ENCODE results near the gene PDE4D.

PDE4D gene

GRCh38 chr5:59712836-59713497, 180.6 kb downstream of the PDE4D start:
- FAIRE-seq (no peak), DNase-seq (ENCODE audit: insufficient read length) (no peak)
- TF ChIP-seq TAF1 (IDR thresholded peaks at IDR 0.05; ENCODE audit: borderline replicate concordance, low read depth, low read length) (no peak), POLR2A (IDR thresholded peaks at IDR 0.05; ENCODE audit: low read depth, low read length) (no peak), POLR2AphosphoS5 (IDR thresholded peaks at IDR 0.05; ENCODE audit: low read depth, low read length) (no peak)

- DNase-seq (ENCODE audit: insufficient read length): no peak
- TF ChIP-seq POLR2AphosphoS5 (IDR thresholded peaks at IDR 0.05; ENCODE audit: low read depth, low read length): no peak
- TF ChIP-seq POLR2A (IDR thresholded peaks at IDR 0.05; ENCODE audit: low read depth, low read length): no peak
- no peak for TF ChIP-seq TAF1 (IDR thresholded peaks at IDR 0.05; ENCODE audit: borderline replicate concordance, low read depth, low read length)
- no peak for FAIRE-seq
Measured at GRCh38 chr5:59711310-59711709, 182.2 kb downstream of the PDE4D start.

- DNase-seq (ENCODE audit: insufficient read length): no peak
- TF ChIP-seq POLR2A (IDR thresholded peaks at IDR 0.05; ENCODE audit: low read depth, low read length) (no peak), TAF1 (IDR thresholded peaks at IDR 0.05; ENCODE audit: borderline replicate concordance, low read depth, low read length) (no peak), POLR2AphosphoS5 (IDR thresholded peaks at IDR 0.05; ENCODE audit: low read depth, low read length) (no peak)
- FAIRE-seq: no peak
Measured at GRCh38 chr5:59709846-59710245, 183.7 kb downstream of the PDE4D start.

GRCh38 chr5:59709346-59709821, 184.1 kb downstream of the PDE4D start:
- FAIRE-seq (no peak), DNase-seq (ENCODE audit: insufficient read length) (no peak)
- TF ChIP-seq TAF1 (IDR thresholded peaks at IDR 0.05; ENCODE audit: borderline replicate concordance, low read depth, low read length): no peak
- no peak for TF ChIP-seq POLR2AphosphoS5 (IDR thresholded peaks at IDR 0.05; ENCODE audit: low read depth, low read length)
- no peak for TF ChIP-seq POLR2A (IDR thresholded peaks at IDR 0.05; ENCODE audit: low read depth, low read length)

GRCh38 chr5:59704936-59705335, 188.6 kb downstream of the PDE4D start:
- FAIRE-seq (no peak), DNase-seq (ENCODE audit: insufficient read length) (no peak)
- no peak for TF ChIP-seq POLR2AphosphoS5 (IDR thresholded peaks at IDR 0.05; ENCODE audit: low read depth, low read length)
- no peak for TF ChIP-seq TAF1 (IDR thresholded peaks at IDR 0.05; ENCODE audit: borderline replicate concordance, low read depth, low read length)
- TF ChIP-seq POLR2A (IDR thresholded peaks at IDR 0.05; ENCODE audit: low read depth, low read length): no peak

- no peak for FAIRE-seq
- DNase-seq (ENCODE audit: insufficient read length): no peak
- TF ChIP-seq POLR2AphosphoS5 (IDR thresholded peaks at IDR 0.05; ENCODE audit: low read depth, low read length): no peak
- no peak for TF ChIP-seq POLR2A (IDR thresholded peaks at IDR 0.05; ENCODE audit: low read depth, low read length)
- no peak for TF ChIP-seq TAF1 (IDR thresholded peaks at IDR 0.05; ENCODE audit: borderline replicate concordance, low read depth, low read length)
Measured at GRCh38 chr5:59703789-59704188, 189.7 kb downstream of the PDE4D start.

- no peak for TF ChIP-seq POLR2AphosphoS5 (IDR thresholded peaks at IDR 0.05; ENCODE audit: low read depth, low read length)
- no peak for TF ChIP-seq TAF1 (IDR thresholded peaks at IDR 0.05; ENCODE audit: borderline replicate concordance, low read depth, low read length)
- TF ChIP-seq POLR2A (IDR thresholded peaks at IDR 0.05; ENCODE audit: low read depth, low read length): no peak
- FAIRE-seq: no peak
- DNase-seq (ENCODE audit: insufficient read length): no peak
Measured at GRCh38 chr5:59698207-59699178, 195.0 kb downstream of the PDE4D start.

GRCh38 chr5:59694411-59694810, 199.1 kb downstream of the PDE4D start:
- TF ChIP-seq POLR2A (IDR thresholded peaks at IDR 0.05; ENCODE audit: low read depth, low read length) (no peak), POLR2AphosphoS5 (IDR thresholded peaks at IDR 0.05; ENCODE audit: low read depth, low read length) (no peak), TAF1 (IDR thresholded peaks at IDR 0.05; ENCODE audit: borderline replicate concordance, low read depth, low read length) (no peak)
- FAIRE-seq (no peak), DNase-seq (ENCODE audit: insufficient read length) (no peak)

GRCh38 chr5:59693492-59694309, 199.8 kb downstream of the PDE4D start:
- no peak for DNase-seq (ENCODE audit: insufficient read length)
- TF ChIP-seq POLR2A (IDR thresholded peaks at IDR 0.05; ENCODE audit: low read depth, low read length) (no peak), POLR2AphosphoS5 (IDR thresholded peaks at IDR 0.05; ENCODE audit: low read depth, low read length) (no peak), TAF1 (IDR thresholded peaks at IDR 0.05; ENCODE audit: borderline replicate concordance, low read depth, low read length) (no peak)
- no peak for FAIRE-seq

GRCh38 chr5:59685793-59686192, 207.7 kb downstream of the PDE4D start:
- DNase-seq (ENCODE audit: insufficient read length) (no peak), FAIRE-seq (peak; percentile 24)
- TF ChIP-seq TAF1 (IDR thresholded peaks at IDR 0.05; ENCODE audit: borderline replicate concordance, low read depth, low read length) (no peak), POLR2AphosphoS5 (IDR thresholded peaks at IDR 0.05; ENCODE audit: low read depth, low read length) (no peak), POLR2A (IDR thresholded peaks at IDR 0.05; ENCODE audit: low read depth, low read length) (no peak)

- DNase-seq (ENCODE audit: insufficient read length) (no peak), FAIRE-seq (no peak)
- TF ChIP-seq POLR2AphosphoS5 (IDR thresholded peaks at IDR 0.05; ENCODE audit: low read depth, low read length) (no peak), TAF1 (IDR thresholded peaks at IDR 0.05; ENCODE audit: borderline replicate concordance, low read depth, low read length) (no peak), POLR2A (IDR thresholded peaks at IDR 0.05; ENCODE audit: low read depth, low read length) (no peak)
Measured at GRCh38 chr5:59685191-59685530, 208.4 kb downstream of the PDE4D start.
